HCT116 (cell line): ENCODE measurements around the gene ICAM1. TPM values are rescaled to one million over a fixed set of nuclear protein-coding genes. Genes with fewer than 3 reads are reported as not detected.

Source experiments
- ATAC-seq: fragments of 200-7000 bp; cut with Tn5 transposase; 2 replicates; pipeline ENCODE4 v1.9.1; 2020; ENCODE audit warnings: mild to moderate bottlenecking, moderate library complexity
- BruUV-seq: library from RNA; stranded (reverse); fragments of 400-500 nt; replicated peaks from 2 replicates; lab custom pipeline; 2021; lab: Mats Ljungman, UMichigan
- CTCF ChIA-PET: fragments of 300-600 bp; sonication (Branson Sonifier 250); formaldehyde crosslinking; loops from one replicate; lab custom pipeline; 2021; ENCODE audit warnings: antibody characterized with exemption; lab: Charles Lee
- POLR2A ChIA-PET: fragments of 300-600, 350-600 bp; sonication (Branson Sonifier 250); formaldehyde crosslinking; loops from one replicate; lab custom pipeline; 2021; ENCODE audit warnings: antibody characterized with exemption; lab: Charles Lee
- RAD21 ChIA-PET, 2 experiments: fragments of 300-600 bp; sonication (Branson Sonifier 250); formaldehyde crosslinking; loops; one replicate each; lab custom pipeline; 2023; ENCODE audit warnings: low total read pairs in 2 of 2; ENCODE audit not compliant: uncharacterized antibody in 2 of 2, unreplicated experiment in 2 of 2, low non-redundant PET in 1 of 2; lab: Charles Lee
- DNase-seq: peaks from one replicate; pipeline ENCODE4 v3.0.0-alpha.2; 2010; ENCODE audit warnings: low read depth, low spot score
- H2AFZ ChIP-seq: fragments of 200-600 bp; shearing (Covaris generic), sonication (generic); 2 replicates; pipeline ENCODE4 v1.6.1; 2017; ENCODE audit warnings: low read depth, mixed run types, mixed read lengths, antibody characterized with exemption, low read length; ENCODE audit not compliant: poor library complexity, severe bottlenecking
- H3K27ac ChIP-seq: 2 replicates; pipeline ENCODE4 v1.5.1; 2012; ENCODE audit warnings: low read depth, low read length
- H3K27me3 ChIP-seq: fragments of 200-600 bp; sonication (generic); 2 replicates; pipeline ENCODE4 v1.6.1; 2016; ENCODE audit warnings: mixed run types, low read length, mixed read lengths; ENCODE audit not compliant: insufficient read depth
- H3K36me3 ChIP-seq, 2 experiments: fragments of 200-500 bp in 1 of 2; fragments of 200-600 bp in 1 of 2; sonication (Bioruptor generic) in 1 of 2; sonication (generic) in 1 of 2; 2 replicates each; pipeline versions ENCODE4 v1.5.1 to v1.6.1; 2014 to 2016; ENCODE audit warnings: low read length in 2 of 2, inconsistent platforms in 1 of 2, mixed read lengths in 1 of 2, mixed run types in 1 of 2; ENCODE audit not compliant: insufficient read depth in 2 of 2, control insufficient read depth in 1 of 2
- H3K4me1 ChIP-seq, 2 experiments: fragments of 200-600 bp in 1 of 2; sonication (generic) in 1 of 2; 2 replicates each; pipeline versions ENCODE4 v1.5.1 to v1.6.1; 2012 to 2017; ENCODE audit warnings: low read length in 2 of 2, inconsistent platforms in 1 of 2, mild to moderate bottlenecking in 1 of 2, mixed read lengths in 1 of 2, mixed run types in 1 of 2, moderate library complexity in 1 of 2; ENCODE audit not compliant: insufficient read depth in 2 of 2, control insufficient read depth in 1 of 2
- H3K4me2 ChIP-seq: fragments of 200-600 bp; sonication (generic); 2 replicates; pipeline ENCODE4 v1.6.1; 2017; ENCODE audit warnings: mixed run types, low read length, mixed read lengths
- H3K4me3 ChIP-seq, 2 experiments: fragments of 200-600 bp in 1 of 2; sonication (generic) in 1 of 2; replicated peaks in 1 of 2; 2 replicates each; pipeline ENCODE4 v1.5.1; 2011 to 2016; ENCODE audit warnings: low read length in 2 of 2, control low read depth in 1 of 2, low read depth in 1 of 2, mild to moderate bottlenecking in 1 of 2, mixed read lengths in 1 of 2, mixed run types in 1 of 2
- H3K79me2 ChIP-seq: fragments of 200-600 bp; sonication (generic); 2 replicates; pipeline ENCODE4 v1.6.1; 2017; ENCODE audit warnings: mild to moderate bottlenecking, mixed run types, low read length, moderate library complexity, mixed read lengths; ENCODE audit not compliant: insufficient read depth
- H3K9ac ChIP-seq: fragments of 200-600 bp; sonication (generic); 2 replicates; pipeline ENCODE4 v1.6.1; 2016; ENCODE audit warnings: low read length, mixed read lengths
- H3K9me2 ChIP-seq: fragments of 200-600 bp; sonication (generic), shearing (Covaris generic); 2 replicates; pipeline ENCODE4 v1.6.1; 2017; ENCODE audit warnings: mixed run types, mild to moderate bottlenecking, moderate library complexity; ENCODE audit not compliant: insufficient read depth
- H3K9me3 ChIP-seq, 2 experiments: fragments of 200-500 bp in 1 of 2; fragments of 200-600 bp in 1 of 2; sonication (Bioruptor generic) in 1 of 2; sonication (generic) in 1 of 2; 2 replicates each; pipeline ENCODE4 v1.6.1; 2014 to 2017; ENCODE audit warnings: low read length in 2 of 2, mixed read lengths in 2 of 2, inconsistent platforms in 1 of 2, low read depth in 1 of 2, mild to moderate bottlenecking in 1 of 2, mixed run types in 1 of 2, moderate library complexity in 1 of 2; ENCODE audit not compliant: control insufficient read depth in 1 of 2, insufficient read depth in 1 of 2
- H4K20me1 ChIP-seq: fragments of 200-600 bp; sonication (generic), shearing (Covaris generic); 2 replicates; pipeline ENCODE4 v1.6.1; 2017; ENCODE audit warnings: mixed run types, mild to moderate bottlenecking, moderate library complexity; ENCODE audit not compliant: insufficient read depth
- ELF1 ChIP-seq: IDR thresholded peaks from 2 replicates; pipeline ENCODE4 v1.6.1; 2012; ENCODE audit warnings: low read depth, borderline replicate concordance
- EZH2phosphoT487 ChIP-seq: fragments of 200-600 bp; IDR thresholded peaks from 2 replicates; pipeline ENCODE4 v1.6.1; 2018; ENCODE audit warnings: antibody characterized with exemption, borderline replicate concordance
- FOSL1 ChIP-seq: IDR thresholded peaks from 2 replicates; pipeline ENCODE4 v1.6.1; 2012; ENCODE audit warnings: low read depth
- SIN3A ChIP-seq: IDR thresholded peaks from 2 replicates; pipeline ENCODE4 v1.6.1; 2012; ENCODE audit warnings: low read depth
- SP1 ChIP-seq: IDR thresholded peaks from 2 replicates; pipeline ENCODE4 v1.6.1; 2012; ENCODE audit warnings: low read depth
- SRF ChIP-seq: IDR thresholded peaks from 2 replicates; pipeline ENCODE4 v1.6.1; 2012; ENCODE audit warnings: low read depth
- TCF7L2 ChIP-seq: IDR thresholded peaks from 2 replicates; pipeline ENCODE4 v1.7.0; 2011; ENCODE audit warnings: borderline replicate concordance, inconsistent platforms; ENCODE audit not compliant: insufficient read depth, insufficient read length; ENCODE audit errors: extremely low read depth
- ZBTB33 ChIP-seq: IDR thresholded peaks from 2 replicates; pipeline ENCODE4 v1.6.1; 2011; ENCODE audit warnings: mild to moderate bottlenecking, low read length, moderate library complexity; ENCODE audit not compliant: insufficient replicate concordance; ENCODE audit errors: extremely low read depth
- ZFX ChIP-seq: fragments of 450-650 bp; IDR thresholded peaks from 2 replicates; pipeline ENCODE4 v1.6.1; 2017
- ZNF274 ChIP-seq: fragments of 200-500 bp; sonication (Bioruptor generic); IDR thresholded peaks from 2 replicates; pipeline ENCODE4 v1.6.1; 2014; ENCODE audit warnings: mild to moderate bottlenecking, low read depth, low read length, inconsistent platforms
- intact Hi-C: fragments of 100-400 bp; cut with micrococcal nuclease; formaldehyde crosslinking; loops from 2 replicates; pipeline ENCODE4 v1.10.0; 2022
- total RNA-seq: library from RNA; stranded (reverse); gene quantifications from one replicate; pipeline ENCODE4 v1.2.1, GENCODE V29; 2021; ENCODE audit not compliant: unreplicated experiment
- TF ChIP-seq, protein P1 (sequence below), 3 experiments: fragments of 200-600 bp in 1 of 3; sonication (generic) in 1 of 3; IDR thresholded peaks in 2 of 3; conservative IDR thresholded peaks in 1 of 3; 2 replicates each; pipeline ENCODE4 v1.5.1; 2012 to 2017; ENCODE audit warnings: low read depth in 2 of 3, low read length in 2 of 3, antibody characterized with exemption in 1 of 3, borderline replicate concordance in 1 of 3, control low read depth in 1 of 3, mild to moderate bottlenecking in 1 of 3, mixed read lengths in 1 of 3, mixed run types in 1 of 3, moderate library complexity in 1 of 3; ENCODE audit not compliant: insufficient read depth in 1 of 3

The ICAM1 gene
- total RNA-seq, 1 experiment from 2014 or later, result 5.0 TPM

- Histone ChIP-seq H2AFZ (no peak overlapping the region), H3K9ac (no peak overlapping the region), H3K4me3 (no peak overlapping the region), H3K4me1 (peaks cover 4 to 23% of the 10 kb centered on the region in 2 experiments; a peak in 3 of 4 replicates), H3K27ac (no peak overlapping the region), H3K36me3 (no peaks in the 10 kb centered on the region), H3K27me3 (no peaks in the 10 kb centered on the region), H3K9me2 (no peaks in the 10 kb centered on the region), H3K4me2 (no peak overlapping the region), H3K79me2 (peaks cover 6% of the 10 kb centered on the region; the same call in 1 of the 2 replicates), H3K9me3 (no peaks in the 10 kb centered on the region), H4K20me1 (no peaks in the 10 kb centered on the region)
- intact Hi-C loops, result no loop called here
- POLR2A ChIA-PET, result no interaction called here
- BruUV-seq, result no TSS peak
- RAD21 ChIA-PET, result interaction anchor here in 1 of 2 experiments (0.6 kb wide), 2 partner anchors 15 to 33 kb away, joined by 3 to 5 read pairs; partner anchors contain the start of gene DNMT1
- no peak for ATAC-seq
- DNase-seq, result no peak
- CTCF ChIA-PET, result no interaction called here
- no peak for TF ChIP-seq TCF7L2
- TF ChIP-seq, protein P1, sequence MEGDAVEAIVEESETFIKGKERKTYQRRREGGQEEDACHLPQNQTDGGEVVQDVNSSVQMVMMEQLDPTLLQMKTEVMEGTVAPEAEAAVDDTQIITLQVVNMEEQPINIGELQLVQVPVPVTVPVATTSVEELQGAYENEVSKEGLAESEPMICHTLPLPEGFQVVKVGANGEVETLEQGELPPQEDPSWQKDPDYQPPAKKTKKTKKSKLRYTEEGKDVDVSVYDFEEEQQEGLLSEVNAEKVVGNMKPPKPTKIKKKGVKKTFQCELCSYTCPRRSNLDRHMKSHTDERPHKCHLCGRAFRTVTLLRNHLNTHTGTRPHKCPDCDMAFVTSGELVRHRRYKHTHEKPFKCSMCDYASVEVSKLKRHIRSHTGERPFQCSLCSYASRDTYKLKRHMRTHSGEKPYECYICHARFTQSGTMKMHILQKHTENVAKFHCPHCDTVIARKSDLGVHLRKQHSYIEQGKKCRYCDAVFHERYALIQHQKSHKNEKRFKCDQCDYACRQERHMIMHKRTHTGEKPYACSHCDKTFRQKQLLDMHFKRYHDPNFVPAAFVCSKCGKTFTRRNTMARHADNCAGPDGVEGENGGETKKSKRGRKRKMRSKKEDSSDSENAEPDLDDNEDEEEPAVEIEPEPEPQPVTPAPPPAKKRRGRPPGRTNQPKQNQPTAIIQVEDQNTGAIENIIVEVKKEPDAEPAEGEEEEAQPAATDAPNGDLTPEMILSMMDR (IDR thresholded peaks at IDR 0.05 in 2 of 3, conservative IDR thresholded peaks at IDR 0.05 in 1 of 3; ENCODE audit: borderline replicate concordance in 1 of 3, insufficient read depth in 1 of 3, low read depth in 2 of 3, low read length in 2 of 3), result peak in 1 of 3 experiments; percentile 29; a peak in 2 of 6 replicates
These were observed 43.6 kb upstream of the ICAM1 start for GRCh38 chr19:10227026-10227971.

- ChIA-PET RAD21 (no interaction called here), CTCF (interaction anchor here (1.4 to 1.6 kb wide), 2 partner anchors 8 to 22 kb away, joined by 4 read pairs; no protein-coding TSS in a partner anchor), POLR2A (interaction anchor here (0.8 kb wide), 1 partner anchor 10 kb away, joined by 3 read pairs; no protein-coding TSS in a partner anchor)
- intact Hi-C loops, result no loop called here
- H3K4me1 ChIP-seq, result peaks cover 4 to 32% of the 10 kb centered on the region in 2 experiments; a peak in 3 of 4 replicates
- DNase-seq (no peak), ATAC-seq (no peak)
- no TSS peak for BruUV-seq
- no peaks in the 10 kb centered on the region for H3K36me3 ChIP-seq
- no peak overlapping the region for H3K27ac ChIP-seq
- H3K4me3 ChIP-seq, result no peak overlapping the region
- no peaks in the 10 kb centered on the region for H3K9me2 ChIP-seq
- H3K79me2 ChIP-seq, result peaks cover 6% of the 10 kb centered on the region; the same call in 1 of the 2 replicates
- no peak overlapping the region for H2AFZ ChIP-seq
- H3K27me3 ChIP-seq, result no peaks in the 10 kb centered on the region
- H3K4me2 ChIP-seq, result no peak overlapping the region
- H3K9ac ChIP-seq, result no peak overlapping the region
- no peaks in the 10 kb centered on the region for H4K20me1 ChIP-seq
- no peaks in the 10 kb centered on the region for H3K9me3 ChIP-seq
- TF ChIP-seq ZFX, result no peak
- no peak for TF ChIP-seq ZNF274
- TF ChIP-seq ZBTB33, result no peak
- no peak for TF ChIP-seq SRF
- TF ChIP-seq ELF1, result no peak
- TF ChIP-seq SP1, result no peak
- TF ChIP-seq SIN3A, result no peak
- TF ChIP-seq FOSL1, result no peak
- no peak for TF ChIP-seq EZH2phosphoT487
These were observed 42.5 kb upstream of the ICAM1 start for GRCh38 chr19:10228393-10228792.
